Measurements from ENCODE around the gene AMER2.
"Not testable (repeated sequence)": the region's sequence is repeated elsewhere in the genome, so short reads cannot be mapped to it uniquely, and the experiment has no call there.

AMER2 gene

GRCh38 chr13:25181597-25181996 lies 9.5 kb upstream of the AMER2 start:
- no peak for DNase-seq (ENCODE audit: low spot score)

- DNase-seq (ENCODE audit: low spot score): no peak
Observed at GRCh38 chr13:25180775-25181537, 8.9 kb upstream of the AMER2 start.

- no peak for DNase-seq (ENCODE audit: low spot score)
Observed at GRCh38 chr13:25179832-25180774, 8.0 kb upstream of the AMER2 start.

- no peak for DNase-seq (ENCODE audit: low spot score)
Observed at GRCh38 chr13:25179011-25179410, 6.9 kb upstream of the AMER2 start.

GRCh38 chr13:25178070-25178469 lies 6.0 kb upstream of the AMER2 start:
- no peak for DNase-seq (ENCODE audit: low spot score)

GRCh38 chr13:25177636-25178035 lies 5.5 kb upstream of the AMER2 start:
- no peak for DNase-seq (ENCODE audit: low spot score)

- DNase-seq (ENCODE audit: low spot score): no peak
Observed at GRCh38 chr13:25177012-25177411, 4.9 kb upstream of the AMER2 start.

GRCh38 chr13:25175431-25175830 lies 3.3 kb upstream of the AMER2 start:
- DNase-seq (ENCODE audit: low spot score): no peak

- no peak for DNase-seq (ENCODE audit: low spot score)
Observed at GRCh38 chr13:25175026-25175425, 2.9 kb upstream of the AMER2 start.

GRCh38 chr13:25174304-25174703 lies 2.2 kb upstream of the AMER2 start:
- DNase-seq (ENCODE audit: low spot score): no peak

- no peak for DNase-seq (ENCODE audit: low spot score)
Observed at GRCh38 chr13:25172303-25172630, 179 bp upstream of the AMER2 start.

- DNase-seq (ENCODE audit: low spot score): no peak
Observed at GRCh38 chr13:25171170-25171516, 945 bp downstream of the AMER2 start.

- DNase-seq (ENCODE audit: low spot score): no peak
Observed at GRCh38 chr13:25170554-25171111, 1.5 kb downstream of the AMER2 start.

- no peak for DNase-seq (ENCODE audit: low spot score)
Observed at GRCh38 chr13:25169951-25170553, 2.0 kb downstream of the AMER2 start.

GRCh38 chr13:25169356-25169755 lies 2.7 kb downstream of the AMER2 start:
- no peak for DNase-seq (ENCODE audit: low spot score)

- no peak for DNase-seq (ENCODE audit: low spot score)
Observed at GRCh38 chr13:25168790-25169189, 3.3 kb downstream of the AMER2 start.

- no peak for DNase-seq (ENCODE audit: low spot score)
Observed at GRCh38 chr13:25167382-25168174, 4.5 kb downstream of the AMER2 start.

GRCh38 chr13:25166306-25166705 lies 5.8 kb downstream of the AMER2 start:
- no peak for DNase-seq (ENCODE audit: low spot score)

- no peak for DNase-seq (ENCODE audit: low spot score)
Observed at GRCh38 chr13:25165663-25166062, 6.4 kb downstream of the AMER2 start.

- DNase-seq (ENCODE audit: low spot score): not testable (repeated sequence)
Observed at GRCh38 chr13:25165163-25165562, 6.9 kb downstream of the AMER2 start.

- DNase-seq (ENCODE audit: low spot score): no peak
Observed at GRCh38 chr13:25157681-25158080, 14.4 kb downstream of the AMER2 start.

GRCh38 chr13:25153736-25154135 lies 18.4 kb downstream of the AMER2 start:
- DNase-seq (ENCODE audit: low spot score): no peak
